Mucosa of descending colon (tissue), 3 donors: ENCODE measurements around the gene GLCCI1. TPM values are rescaled to one million over a fixed set of nuclear protein-coding genes. Genes with fewer than 3 reads are reported as not detected.
"Not testable (repeated sequence)": the region's sequence is repeated elsewhere in the genome, so short reads cannot be mapped to it uniquely, and the experiment has no call there.

Experiments used
- ATAC-seq: fragments of 200-7000 bp; cut with Tn5 transposase; one replicate; pipeline ENCODE4 v1.9.1; 2020; ENCODE audit warnings: mild to moderate bottlenecking, moderate library complexity
- DNase-seq, 3 donors: peaks; one replicate each; pipeline ENCODE4 v3.0.0-alpha.2; 2020
- H3K36me3 ChIP-seq: fragments of 200-600 bp; one replicate; pipeline ENCODE4 v1.8.0; 2021; ENCODE audit warnings: low read depth, mild to moderate bottlenecking
- H3K4me1 ChIP-seq: fragments of 200-600 bp; one replicate; pipeline ENCODE4 v1.8.0; 2021; ENCODE audit warnings: low read depth, mild to moderate bottlenecking
- H3K4me3 ChIP-seq: fragments of 200-600 bp; one replicate; pipeline ENCODE4 v1.8.0; 2021; ENCODE audit warnings: mild to moderate bottlenecking
- H3K9me3 ChIP-seq: fragments of 200-600 bp; one replicate; pipeline ENCODE4 v1.8.0; 2021; ENCODE audit warnings: mild to moderate bottlenecking
- intact Hi-C, 2 donors: fragments of 100-400 bp; cut with DNase I in 1 of 2; cut with micrococcal nuclease in 1 of 2; formaldehyde crosslinking; loops; one replicate each; pipeline versions ENCODE4 v1.11.0 to v1.11.1; 2022; cut with DNase I, micrococcal nuclease
- total RNA-seq, 3 donors: library from RNA; stranded (reverse); fragmentation: NEBNext Ultra II Directional in 2 of 3; extraction: Animal tissue kit (Norgen Biotek cat#: 25700) in 2 of 3; gene quantifications; one replicate each; pipeline versions ENCODE4 v1.2.1 to v1.2.4, GENCODE V29; 2021 to 2023
- TF ChIP-seq, protein P1 (sequence below): fragments of 200-600 bp; IDR thresholded peaks from one replicate; pipeline ENCODE4 v1.8.0; 2022; ENCODE audit warnings: antibody characterized with exemption, mild to moderate bottlenecking
- donor health status: DM: no; HTN: no; CAD: no; lungs with moderate emphysema.
- donor health status: DM: no; HTN: no; CAD: no.
- donor health status: DM: no; HTN: yes; CAD: no.

The GLCCI1 gene
- total RNA-seq, 3 donors from 2014 or later = 9.2 to 14.0 (median 12.3) TPM

DNA sequence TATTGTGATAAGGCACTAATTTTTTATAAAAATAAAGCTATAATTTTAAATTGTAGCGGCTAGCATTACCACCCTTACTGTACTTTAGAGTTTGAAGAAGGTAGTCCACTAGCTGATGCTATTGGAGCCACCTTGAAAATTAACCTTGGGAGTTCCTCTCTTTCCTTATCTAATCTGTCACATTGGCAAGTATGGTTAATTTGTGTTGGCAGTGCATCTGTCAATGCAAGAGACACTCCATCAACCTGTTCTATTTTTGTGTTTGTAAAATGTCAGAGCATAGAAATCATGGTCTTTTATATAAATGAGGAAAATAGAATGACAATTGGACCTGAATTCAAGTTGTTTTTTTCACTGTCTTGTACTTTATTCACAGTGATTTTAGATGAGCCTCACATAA is 20.5 kb downstream of the GLCCI1 start:
- peaks cover 16% of the 10 kb centered on the region for H3K9me3 ChIP-seq
- no peaks in the 10 kb centered on the region for H3K4me1 ChIP-seq
- ATAC-seq (no peak), DNase-seq (no peak)
- H3K36me3 ChIP-seq = no peaks in the 10 kb centered on the region
- intact Hi-C loops = no loop called here
- no peak overlapping the region for H3K4me3 ChIP-seq
- TF ChIP-seq, protein P1, sequence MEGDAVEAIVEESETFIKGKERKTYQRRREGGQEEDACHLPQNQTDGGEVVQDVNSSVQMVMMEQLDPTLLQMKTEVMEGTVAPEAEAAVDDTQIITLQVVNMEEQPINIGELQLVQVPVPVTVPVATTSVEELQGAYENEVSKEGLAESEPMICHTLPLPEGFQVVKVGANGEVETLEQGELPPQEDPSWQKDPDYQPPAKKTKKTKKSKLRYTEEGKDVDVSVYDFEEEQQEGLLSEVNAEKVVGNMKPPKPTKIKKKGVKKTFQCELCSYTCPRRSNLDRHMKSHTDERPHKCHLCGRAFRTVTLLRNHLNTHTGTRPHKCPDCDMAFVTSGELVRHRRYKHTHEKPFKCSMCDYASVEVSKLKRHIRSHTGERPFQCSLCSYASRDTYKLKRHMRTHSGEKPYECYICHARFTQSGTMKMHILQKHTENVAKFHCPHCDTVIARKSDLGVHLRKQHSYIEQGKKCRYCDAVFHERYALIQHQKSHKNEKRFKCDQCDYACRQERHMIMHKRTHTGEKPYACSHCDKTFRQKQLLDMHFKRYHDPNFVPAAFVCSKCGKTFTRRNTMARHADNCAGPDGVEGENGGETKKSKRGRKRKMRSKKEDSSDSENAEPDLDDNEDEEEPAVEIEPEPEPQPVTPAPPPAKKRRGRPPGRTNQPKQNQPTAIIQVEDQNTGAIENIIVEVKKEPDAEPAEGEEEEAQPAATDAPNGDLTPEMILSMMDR = no peak

DNA sequence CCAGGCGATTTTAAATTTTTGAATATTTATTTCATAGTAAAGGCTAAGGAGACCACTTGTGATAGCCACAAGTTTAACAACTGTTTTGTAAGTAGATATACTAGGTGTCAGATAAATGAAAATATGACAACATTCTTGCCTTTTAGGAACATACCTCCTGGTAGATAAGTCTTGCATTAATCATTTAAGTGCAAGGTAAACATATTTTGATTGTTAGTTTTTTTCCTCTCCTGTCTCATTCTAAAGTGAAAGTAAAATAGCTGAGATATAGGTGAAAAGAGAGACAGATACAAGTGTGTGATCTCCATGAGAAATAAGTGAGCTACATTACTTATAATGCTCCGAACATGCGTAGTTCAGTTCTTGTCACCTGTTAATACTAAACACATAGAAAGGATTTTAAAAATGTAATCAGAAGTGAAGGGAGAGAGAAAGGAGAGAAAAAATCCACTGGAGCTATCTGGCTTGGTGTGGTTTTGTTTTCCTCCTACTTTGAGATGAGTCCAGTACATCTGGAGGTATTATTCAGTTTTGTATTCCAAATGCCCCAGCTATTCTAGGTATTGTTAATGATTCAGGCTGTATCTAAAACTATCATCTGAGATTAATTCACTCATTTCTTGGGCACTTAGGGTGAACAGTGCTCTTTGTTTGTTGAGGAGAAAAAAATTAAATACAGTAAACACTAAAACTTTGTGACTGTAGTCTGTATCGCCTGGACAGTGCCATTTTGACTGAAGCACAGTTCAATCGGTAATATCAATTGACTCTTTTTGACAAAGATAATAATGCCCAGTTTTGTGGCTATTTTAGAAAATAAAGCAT is 21.2 kb downstream of the GLCCI1 start:
- no peak for ATAC-seq
- H3K9me3 ChIP-seq = peaks cover 16% of the 10 kb centered on the region
- no peaks in the 10 kb centered on the region for H3K36me3 ChIP-seq
- TF ChIP-seq, protein P1 = no peak
- H3K4me1 ChIP-seq = no peaks in the 10 kb centered on the region
- intact Hi-C loops = no loop called here
- DNase-seq = no peak
- no peak overlapping the region for H3K4me3 ChIP-seq

DNA sequence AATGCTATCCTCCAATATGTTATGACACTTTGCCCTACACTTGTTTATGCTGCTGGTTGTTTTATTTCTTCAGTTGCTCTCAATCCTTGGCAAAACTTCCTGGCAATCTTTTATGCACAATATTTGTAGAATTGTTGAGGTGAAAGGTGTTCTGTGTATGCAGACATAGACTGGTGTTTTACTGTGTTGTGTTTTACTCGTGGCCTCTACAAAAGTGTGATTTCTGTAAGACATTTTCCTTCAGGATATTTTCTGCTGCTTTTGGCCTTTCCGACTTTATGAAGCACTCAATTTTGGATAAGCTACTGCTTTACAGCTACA is 21.8 kb downstream of the GLCCI1 start:
- TF ChIP-seq, protein P1 = no peak
- Histone ChIP-seq H3K9me3 (peaks cover 16% of the 10 kb centered on the region), H3K4me3 (no peak overlapping the region), H3K36me3 (no peaks in the 10 kb centered on the region), H3K4me1 (no peaks in the 10 kb centered on the region)
- no peak for DNase-seq
- intact Hi-C loops = no loop called here
- ATAC-seq = no peak

DNA sequence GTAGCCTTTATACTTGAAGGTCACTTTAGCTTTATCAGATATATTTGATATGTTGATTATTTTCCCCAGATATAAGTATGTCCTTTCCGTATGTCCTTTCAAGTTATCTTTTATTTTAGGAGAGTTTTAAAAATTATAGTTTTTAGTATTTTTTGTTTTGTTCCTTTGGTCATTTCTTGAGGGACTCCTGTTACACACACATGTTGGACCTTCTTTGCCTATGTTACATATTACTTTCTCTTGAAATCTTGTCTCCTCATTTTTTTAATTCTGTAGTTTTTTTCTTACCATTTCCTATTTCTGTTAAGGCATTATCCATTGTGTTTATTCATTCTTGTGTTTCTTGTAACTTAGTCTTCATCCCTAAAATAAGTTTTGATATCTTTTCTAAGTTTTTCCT is 23.9 kb downstream of the GLCCI1 start:
- intact Hi-C loops = no loop called here
- ATAC-seq = no peak
- Histone ChIP-seq H3K36me3 (no peaks in the 10 kb centered on the region), H3K4me3 (no peak overlapping the region), H3K9me3 (peaks cover 16% of the 10 kb centered on the region), H3K4me1 (no peaks in the 10 kb centered on the region)
- TF ChIP-seq, protein P1 = no peak
- no peak for DNase-seq

DNA sequence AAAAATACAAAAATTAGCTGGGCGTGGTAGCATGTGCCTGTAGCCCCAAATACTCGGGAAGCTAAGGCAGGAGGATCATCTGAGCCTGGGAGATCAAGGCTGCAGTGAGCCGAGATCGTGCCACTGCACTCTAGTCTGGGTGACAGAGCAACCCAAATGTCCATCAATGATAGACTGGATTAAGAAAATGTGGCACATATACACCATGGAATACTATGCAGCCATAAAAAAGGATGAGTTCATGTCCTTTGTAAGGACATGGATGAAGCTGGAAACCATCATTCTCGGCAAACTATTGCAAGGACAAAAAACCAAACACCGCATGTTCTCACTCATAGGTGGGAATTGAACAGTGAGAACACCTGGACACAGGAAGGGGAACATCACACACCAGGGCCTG is 26.8 kb downstream of the GLCCI1 start:
- ATAC-seq, H3K36me3 ChIP-seq, H3K4me3 ChIP-seq, intact Hi-C loops, DNase-seq, H3K4me1 ChIP-seq: not testable (repeated sequence)
- peaks cover 16% of the 10 kb centered on the region for H3K9me3 ChIP-seq

DNA sequence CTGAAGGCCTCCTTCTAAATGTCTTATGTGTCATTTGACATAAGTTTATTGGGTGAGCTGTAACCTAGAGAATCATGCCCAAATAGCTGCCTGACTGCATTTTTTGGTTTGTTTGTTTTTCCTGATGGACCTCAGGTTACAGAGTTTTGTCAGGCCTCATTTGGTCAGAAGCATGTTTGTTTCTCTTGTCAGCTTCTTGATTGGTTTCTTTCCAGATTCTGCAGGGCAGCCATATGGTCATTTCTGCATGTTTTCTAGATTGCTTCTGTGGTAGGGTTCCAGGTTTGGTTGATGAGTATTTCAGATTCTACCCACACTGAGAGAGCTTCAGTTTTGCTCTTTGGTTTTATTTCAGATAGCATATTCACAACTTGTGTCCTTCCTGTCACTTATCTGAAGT is 28.0 kb downstream of the GLCCI1 start:
- H3K4me3 ChIP-seq = no peak overlapping the region
- intact Hi-C loops = no loop called here
- no peaks in the 10 kb centered on the region for H3K36me3 ChIP-seq
- TF ChIP-seq, protein P1 = no peak
- DNase-seq (no peak), ATAC-seq (no peak)
- H3K9me3 ChIP-seq = peaks cover 13% of the 10 kb centered on the region
- H3K4me1 ChIP-seq = no peaks in the 10 kb centered on the region
